Measurements from ENCODE around the gene SNAP91. TPM values are rescaled to one million over a fixed set of nuclear protein-coding genes. Genes with fewer than 3 reads are reported as not detected.

Gene SNAP91
- total and polyA plus RNA-seq, 9 of the 15 experiments (the other 6 are each of a cell fraction or from before 2014, with no cell fraction given) = not detected

- H3K27ac ChIP-seq (ENCODE audit: extremely low read depth, low read depth, low read length) = no peak overlapping the region
- H3K4me1 ChIP-seq (replicated peaks in 1 of 2; ENCODE audit: control insufficient read depth in 2 of 2, insufficient read depth in 2 of 2, low read length in 2 of 2) = peaks cover 0 to 4% of the 10 kb centered on the region in 2 experiments; a peak in 1 of 5 replicates
- intact Hi-C loops (cut with micrococcal nuclease) (no loop called here), in situ Hi-C loops (cut with MboI) (no loop called here)
- H3K9ac ChIP-seq (ENCODE audit: insufficient read depth in 1 of 2, low read depth in 2 of 2, low read length in 2 of 2) = no peak overlapping the region
- H3K36me3 ChIP-seq (ENCODE audit: control insufficient read depth, insufficient read depth, low read length) = no peaks in the 10 kb centered on the region
- FAIRE-seq = no peak
- no peaks in the 10 kb centered on the region for H4K20me1 ChIP-seq (replicated peaks; ENCODE audit: control insufficient read depth, insufficient read depth, low read length)
- no peaks in the 10 kb centered on the region for H3K9me1 ChIP-seq (ENCODE audit: control insufficient read depth, insufficient read depth, low read length)
- H3K79me2 ChIP-seq (ENCODE audit: control insufficient read depth, insufficient read depth, low read length) = no peaks in the 10 kb centered on the region
- ChIA-PET CTCF (ENCODE audit: low intra/inter-chr PET ratio) (no interaction called here), POLR2A (interaction anchor here (1.3 kb wide), 1 partner anchor 12 kb away, joined by 4 read pairs; no protein-coding TSS in a partner anchor)
- DNase-seq (ENCODE audit: extremely low read depth in 1 of 4, low spot score in 3 of 4) = no peak
- no peaks in the 10 kb centered on the region for H3K9me3 ChIP-seq (replicated peaks; ENCODE audit: control insufficient read depth, insufficient read depth, low read depth, low read length)
- ATAC-seq = no peak
- no peak overlapping the region for H3K4me3 ChIP-seq
- H2AFZ ChIP-seq (ENCODE audit: low read depth, low read length) = no peak overlapping the region
- no TSS peak for BruUV-seq (replicated peaks)
- H3K4me2 ChIP-seq (ENCODE audit: insufficient read depth, low read length) = no peak overlapping the region
- H3K27me3 ChIP-seq (ENCODE audit: control insufficient read depth in 2 of 2, insufficient read depth in 2 of 2, low read length in 2 of 2) = peaks cover 2 to 5% of the 10 kb centered on the region in 2 experiments; a peak in 2 of 5 replicates
- TF ChIP-seq IRF2 (CRISPR knock-in tag; IDR thresholded peaks at IDR 0.05) = no peak
- no peak for TF ChIP-seq ZNF57 (CRISPR knock-in tag; IDR thresholded peaks at IDR 0.05)
- no peak for TF ChIP-seq ZNF785 (CRISPR knock-in tag; IDR thresholded peaks at IDR 0.05)
- TF ChIP-seq NR3C1 (CRISPR knock-in tag; IDR thresholded peaks at IDR 0.05) = no peak
- no peak for TF ChIP-seq MNT (conservative IDR thresholded peaks at IDR 0.05)
- no peak for TF ChIP-seq ZNF449 (CRISPR knock-in tag; IDR thresholded peaks at IDR 0.05)
- TF ChIP-seq MBD2 (IDR thresholded peaks at IDR 0.05; ENCODE audit: borderline replicate concordance, low read depth) = no peak
- TF ChIP-seq PTRF (tag; IDR thresholded peaks at IDR 0.05) = no peak
- no peak for TF ChIP-seq MTA1 (IDR thresholded peaks at IDR 0.05; ENCODE audit: borderline replicate concordance)
- no peak for TF ChIP-seq CREB3 (tag; conservative IDR thresholded peaks at IDR 0.05; ENCODE audit: low read depth)
- TF ChIP-seq SMAD4 (CRISPR knock-in tag; conservative IDR thresholded peaks at IDR 0.05) = no peak
- no peak for TF ChIP-seq THRB (CRISPR knock-in tag; conservative IDR thresholded peaks at IDR 0.05)
- no peak for TF ChIP-seq LEF1 (IDR thresholded peaks at IDR 0.05)
Measured at GRCh38 chr6:83589076-83589475, 119.8 kb downstream of the SNAP91 start.

All from K562 (cell line).